ENCODE data around the gene GNL2. TPM values are rescaled to one million over a fixed set of nuclear protein-coding genes. Genes with fewer than 3 reads are reported as not detected.
"Not testable (repeated sequence)": the region's sequence is repeated elsewhere in the genome, so short reads cannot be mapped to it uniquely, and the experiment has no call there.

Gene GNL2
- total and polyA plus RNA-seq, 2 donors (not counting 1 experiment from before 2014, with no cell fraction given) = 15.7 to 44.0 TPM

- Histone ChIP-seq H2AFZ (ENCODE audit: insufficient read depth, low read depth, low read length, poor library complexity, severe bottlenecking) (no peak overlapping the region), H3K79me2 (ENCODE audit: control insufficient read depth, insufficient read depth, low read length) (no peaks in the 10 kb centered on the region), H3K9ac (ENCODE audit: low read length) (no peak overlapping the region), H3K4me1 (ENCODE audit: control insufficient read depth in 2 of 2, insufficient read depth in 2 of 2, low read length in 2 of 2) (no peaks in the 10 kb centered on the region), H3K27ac (ENCODE audit: low read length in 2 of 2) (no peak overlapping the region), H3K9me3 (ENCODE audit: control extremely low read depth in 1 of 3, control insufficient read depth in 2 of 3, insufficient read depth in 1 of 3, low read length in 2 of 3) (peaks cover 0 to 3% (median 0%) of the 10 kb centered on the region in 3 donors), H4K20me1 (ENCODE audit: control insufficient read depth, insufficient read depth, low read length, poor library complexity, severe bottlenecking) (no peaks in the 10 kb centered on the region), H3K4me3 (ENCODE audit: control extremely low read depth in 1 of 5, extremely low read depth in 1 of 5, insufficient read depth in 1 of 5, low read depth in 2 of 5, low read length in 4 of 5) (no peak overlapping the region), H3K36me3 (replicated peaks in 1 of 2; ENCODE audit: control extremely low read depth in 1 of 2, control insufficient read depth in 1 of 2, extremely low read depth in 1 of 2, insufficient read depth in 2 of 2, low read length in 1 of 2) (peaks cover 2 to 6% of the 10 kb centered on the region in 2 experiments), H3K4me2 (replicated peaks; ENCODE audit: low read depth, low read length, poor library complexity, severe bottlenecking) (no peak overlapping the region), H3K27me3 (replicated peaks in 1 of 4; ENCODE audit: control extremely low read depth in 1 of 4, control insufficient read depth in 3 of 4, insufficient read depth in 4 of 4, low read length in 3 of 4) (no peaks in the 10 kb centered on the region)
- Mint-ChIP-seq H3K27me3 (peaks cover 5% of the 10 kb centered on the region), H3K4me3 (no peak overlapping the region), H3K27ac (no peak overlapping the region), H3K4me1 (no peaks in the 10 kb centered on the region), H3K9me3 (ENCODE audit: insufficient read depth) (no peaks in the 10 kb centered on the region)
- WGBS (ENCODE audit: insufficient coverage) = 88% methylated on average over 3 of the region's 10 CpGs
- CTCF ChIA-PET = interaction anchor here (1.2 kb wide), 1 partner anchor 121 kb away, joined by 4 read pairs; no protein-coding TSS in a partner anchor
- ATAC-seq (ENCODE audit: low read depth) (no peak), DNase-seq (no peak)
- no peak for TF ChIP-seq EZH2 (IDR thresholded peaks at IDR 0.05; ENCODE audit: borderline replicate concordance, insufficient read depth, low read depth, low read length, poor library complexity, severe bottlenecking)
- no peak for TF ChIP-seq CTCF (IDR thresholded peaks at IDR 0.05)
- POLR2A ChIA-PET = no interaction called here
- intact Hi-C loops (cut with micrococcal nuclease) = loop anchor here (1.0 kb wide), 1 partner anchor 122 kb away; no protein-coding TSS in a partner anchor
Observed at GRCh38 chr1:37560401-37561132, 35.2 kb downstream of the GNL2 start.

GRCh38 chr1:37559957-37560379, 35.8 kb downstream of the GNL2 start:
- H3K27me3 Mint-ChIP-seq; H3K4me2 ChIP-seq (replicated peaks; ENCODE audit: low read depth, low read length, poor library complexity, severe bottlenecking); DNase-seq; H3K27ac Mint-ChIP-seq; H4K20me1 ChIP-seq (ENCODE audit: control insufficient read depth, insufficient read depth, low read length, poor library complexity, severe bottlenecking); POLR2A ChIA-PET; H3K9me3 Mint-ChIP-seq (ENCODE audit: insufficient read depth); H3K9ac ChIP-seq (ENCODE audit: low read length); H3K27ac ChIP-seq (ENCODE audit: low read length in 2 of 2); H3K4me3 ChIP-seq (ENCODE audit: control extremely low read depth in 1 of 5, extremely low read depth in 1 of 5, insufficient read depth in 1 of 5, low read depth in 2 of 5, low read length in 4 of 5); intact Hi-C loops (cut with micrococcal nuclease); H3K9me3 ChIP-seq (ENCODE audit: control extremely low read depth in 1 of 3, control insufficient read depth in 2 of 3, insufficient read depth in 1 of 3, low read length in 2 of 3); H3K4me1 Mint-ChIP-seq; ATAC-seq (ENCODE audit: low read depth); H2AFZ ChIP-seq (ENCODE audit: insufficient read depth, low read depth, low read length, poor library complexity, severe bottlenecking); H3K27me3 ChIP-seq (replicated peaks in 1 of 4; ENCODE audit: control extremely low read depth in 1 of 4, control insufficient read depth in 3 of 4, insufficient read depth in 4 of 4, low read length in 3 of 4); H3K4me1 ChIP-seq (ENCODE audit: control insufficient read depth in 2 of 2, insufficient read depth in 2 of 2, low read length in 2 of 2); H3K79me2 ChIP-seq (ENCODE audit: control insufficient read depth, insufficient read depth, low read length); H3K4me3 Mint-ChIP-seq; H3K36me3 ChIP-seq (replicated peaks in 1 of 2; ENCODE audit: control extremely low read depth in 1 of 2, control insufficient read depth in 1 of 2, extremely low read depth in 1 of 2, insufficient read depth in 2 of 2, low read length in 1 of 2): not testable (repeated sequence)
- whole genome bisulfite sequencing (ENCODE audit: insufficient coverage) = 85% methylated on average over 11 of the region's 12 CpGs
- CTCF ChIA-PET = interaction anchor here (1.2 kb wide), 1 partner anchor 122 kb away, joined by 4 read pairs; no protein-coding TSS in a partner anchor
